GM18499 (cell line): ENCODE data around the gene ITGA7.

ENCODE experiments used
- ATAC-seq: cut with Tn5 transposase; IDR thresholded peaks from one replicate; pipeline ENCODE4 v1.9.1; 2021; ENCODE audit warnings: moderate number of reproducible peaks; ENCODE audit not compliant: insufficient read depth, unreplicated experiment

ITGA7 gene

DNA sequence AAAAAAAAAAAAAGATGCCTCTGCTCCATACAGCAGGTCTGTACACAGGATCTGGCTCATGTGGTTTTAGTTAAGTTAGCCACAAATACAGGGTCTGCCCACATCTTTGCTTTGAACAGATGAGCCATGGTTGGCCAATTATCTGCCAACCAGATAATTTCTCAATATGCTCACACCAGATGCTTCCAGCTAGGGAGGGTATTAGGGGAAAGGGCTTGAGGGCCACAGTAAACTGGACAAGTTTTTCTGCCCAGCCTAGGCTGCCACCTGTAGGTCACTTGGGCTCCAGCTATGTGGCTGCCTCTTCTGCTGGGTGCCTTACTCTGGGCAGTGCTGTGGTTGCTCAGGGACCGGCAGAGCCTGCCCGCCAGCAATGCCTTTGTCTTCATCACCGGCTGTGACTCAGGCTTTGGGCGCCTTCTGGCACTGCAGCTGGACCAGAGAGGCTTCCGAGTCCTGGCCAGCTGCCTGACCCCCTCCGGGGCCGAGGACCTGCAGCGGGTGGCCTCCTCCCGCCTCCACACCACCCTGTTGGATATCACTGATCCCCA, 13.3 kb upstream of the ITGA7 start:
- ATAC-seq, result no peak

DNA sequence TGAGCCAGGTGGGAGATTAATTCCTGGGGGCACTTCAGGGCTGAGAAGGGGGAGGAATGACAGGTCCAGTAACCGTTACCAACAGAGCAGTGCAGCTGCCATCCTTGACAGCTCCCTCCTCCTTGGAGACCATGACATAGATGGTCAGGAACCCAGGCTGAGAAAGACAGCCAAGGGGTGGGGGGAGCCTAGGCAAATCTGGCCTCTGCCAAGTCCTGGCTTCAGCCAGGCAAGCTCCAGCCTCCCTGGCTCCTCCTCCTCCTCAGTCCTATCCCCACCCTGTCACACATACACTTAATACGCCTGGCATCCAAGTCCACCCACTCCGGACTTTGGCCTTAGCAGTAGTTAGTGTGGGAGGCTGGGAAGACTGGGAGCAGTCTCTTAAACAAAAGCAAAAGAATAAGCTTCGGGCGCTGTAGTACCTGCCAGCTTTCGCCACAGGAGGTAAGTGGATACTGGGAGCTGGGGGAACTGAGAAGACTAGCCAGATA, 12.4 kb upstream of the ITGA7 start, which contains the start of gene RDH5:
Gene RDH5, plus strand, starts transcription at position 323 of the 494 bp plus-strand sequence. CDS start 792 bp downstream, outside the sequence.
- no peak for ATAC-seq

DNA sequence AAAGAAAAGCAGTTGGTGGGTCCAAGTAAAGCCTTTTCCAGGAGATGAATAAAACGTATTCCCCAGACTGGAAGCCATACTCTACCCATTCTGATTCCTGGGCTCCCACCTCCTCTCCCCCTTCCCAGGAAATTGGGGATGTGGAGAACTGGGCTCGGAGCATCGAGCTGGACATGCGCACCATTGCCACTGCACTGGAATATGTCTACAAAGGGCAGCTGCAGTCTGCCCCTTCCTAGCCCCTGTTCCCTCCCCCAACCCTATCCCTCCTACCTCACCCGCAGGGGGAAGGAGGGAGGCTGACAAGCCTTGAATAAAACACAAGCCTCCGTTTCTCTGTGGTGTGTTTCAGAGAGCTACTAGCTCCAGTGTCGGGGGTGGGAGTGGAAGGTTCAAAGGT, 11.7 kb upstream of the ITGA7 start:
- no peak for ATAC-seq

DNA sequence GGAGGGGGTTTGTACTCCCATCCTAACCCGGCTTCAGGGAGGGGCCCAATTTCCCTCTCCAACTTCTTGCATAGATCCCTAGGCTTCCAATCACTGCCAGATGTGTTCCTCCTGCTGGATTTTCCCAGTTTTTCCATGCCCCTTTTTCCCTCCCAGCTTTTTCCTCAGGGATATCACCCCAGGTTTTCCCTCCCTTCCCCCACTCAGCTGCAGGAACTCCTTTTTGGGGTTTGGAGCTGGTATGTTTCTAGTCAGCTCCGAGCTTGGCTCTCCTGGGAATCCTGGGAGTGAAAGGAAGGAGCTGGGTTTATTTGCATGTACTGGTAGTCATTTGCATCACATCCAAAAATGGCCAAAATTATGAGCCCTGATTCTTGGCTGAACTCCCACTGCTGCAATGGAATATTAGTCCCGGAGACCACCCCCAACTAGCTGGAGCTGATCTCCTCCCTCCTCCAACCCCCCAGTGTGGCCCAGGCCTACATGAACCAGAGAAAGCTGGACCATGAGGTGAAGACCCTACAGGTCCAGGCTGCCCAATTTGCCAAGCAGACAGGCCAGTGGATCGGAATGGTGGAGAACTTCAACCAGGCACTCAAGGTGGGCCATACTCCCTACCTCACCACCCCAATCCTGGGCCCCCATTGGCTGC, 11.0 kb upstream of the ITGA7 start:
- no peak for ATAC-seq

DNA sequence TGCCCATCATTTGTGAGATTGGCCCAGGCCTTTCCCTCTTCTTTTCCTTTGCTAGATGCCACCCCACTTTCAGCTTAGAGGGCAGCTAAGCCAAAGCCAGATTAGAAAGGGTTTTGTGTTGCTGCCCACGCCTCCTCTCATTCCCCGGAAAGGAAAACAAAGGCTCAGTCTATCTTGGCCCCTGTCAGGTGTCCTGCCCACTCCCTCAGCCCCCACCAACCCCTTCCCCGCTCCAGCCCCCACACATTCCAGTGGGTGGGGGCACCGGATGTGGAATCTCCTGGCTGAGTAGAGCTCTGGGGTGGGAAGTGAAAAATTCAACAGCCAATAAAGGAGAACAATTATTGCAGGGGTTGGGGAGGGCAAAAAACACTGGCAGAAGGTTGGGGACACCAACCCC, 10.3 kb upstream of the ITGA7 start:
- ATAC-seq, result no peak

DNA sequence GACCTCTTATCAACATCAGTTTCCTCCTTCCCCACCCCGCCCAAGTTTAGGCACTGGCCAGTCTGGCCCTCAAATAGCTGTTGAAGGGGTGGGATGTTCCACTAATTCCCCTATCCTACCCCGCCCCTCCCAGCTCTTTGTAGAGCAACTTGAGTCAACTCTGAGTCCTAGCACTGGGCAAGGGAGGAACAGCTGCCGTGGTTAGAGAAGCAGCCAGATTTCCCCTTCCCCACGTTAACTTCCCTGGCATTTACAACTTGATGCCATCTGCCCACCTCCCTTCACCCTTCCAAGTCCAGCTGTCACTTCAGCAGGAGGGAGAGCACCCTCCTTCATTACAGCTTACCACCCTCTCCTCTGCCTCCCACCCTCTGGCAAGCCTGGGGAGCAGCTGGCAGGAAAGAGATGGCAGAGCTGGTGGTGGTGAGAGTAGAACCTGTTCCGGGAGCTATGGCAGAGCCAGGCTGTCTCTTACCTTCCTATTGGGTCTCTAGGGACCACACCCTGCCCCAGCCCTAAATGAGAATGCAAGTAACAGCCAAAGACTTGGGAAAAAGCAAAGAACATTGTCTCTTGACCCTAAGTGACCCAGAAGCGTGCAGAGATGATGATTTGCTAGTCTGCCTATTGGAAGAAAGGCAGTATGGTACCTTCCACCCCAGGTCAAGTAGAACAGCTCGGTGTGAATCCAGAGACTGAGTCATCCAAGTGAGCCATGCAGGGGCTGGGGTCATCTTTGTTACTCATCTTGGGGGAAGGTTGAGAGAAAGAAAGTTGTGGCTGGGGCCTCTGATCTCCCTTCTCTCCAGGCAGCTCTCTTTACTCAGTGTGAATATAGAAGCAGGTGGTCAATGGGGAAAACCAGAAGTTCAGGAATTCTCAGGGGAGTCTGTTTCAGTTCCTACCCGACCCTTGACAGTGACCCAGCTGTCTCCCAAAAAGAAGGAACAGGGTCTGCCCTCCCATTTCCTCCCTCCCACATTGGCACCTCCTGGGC, 9.6 kb upstream of the ITGA7 start:
- no peak for ATAC-seq

DNA sequence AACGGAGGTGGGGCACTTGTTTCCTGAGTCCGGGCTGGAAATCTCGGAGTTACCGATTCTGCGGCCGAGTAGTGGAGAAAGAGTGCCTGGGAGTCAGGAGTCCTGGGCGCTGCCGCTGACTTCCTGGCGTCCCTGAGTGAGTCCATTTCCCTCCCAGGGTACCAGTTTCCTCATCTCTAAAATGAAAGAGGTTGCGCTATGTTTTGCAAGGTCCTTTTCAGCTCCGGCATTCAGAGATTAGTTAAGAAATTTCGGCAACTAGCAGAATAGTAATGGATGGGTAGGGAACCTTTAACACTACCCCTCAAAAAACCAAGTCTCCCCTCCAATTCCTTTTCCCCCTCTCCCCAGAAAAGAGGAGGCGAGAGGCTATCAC, 8.9 kb upstream of the ITGA7 start:
- ATAC-seq, result peak; percentile 12

DNA sequence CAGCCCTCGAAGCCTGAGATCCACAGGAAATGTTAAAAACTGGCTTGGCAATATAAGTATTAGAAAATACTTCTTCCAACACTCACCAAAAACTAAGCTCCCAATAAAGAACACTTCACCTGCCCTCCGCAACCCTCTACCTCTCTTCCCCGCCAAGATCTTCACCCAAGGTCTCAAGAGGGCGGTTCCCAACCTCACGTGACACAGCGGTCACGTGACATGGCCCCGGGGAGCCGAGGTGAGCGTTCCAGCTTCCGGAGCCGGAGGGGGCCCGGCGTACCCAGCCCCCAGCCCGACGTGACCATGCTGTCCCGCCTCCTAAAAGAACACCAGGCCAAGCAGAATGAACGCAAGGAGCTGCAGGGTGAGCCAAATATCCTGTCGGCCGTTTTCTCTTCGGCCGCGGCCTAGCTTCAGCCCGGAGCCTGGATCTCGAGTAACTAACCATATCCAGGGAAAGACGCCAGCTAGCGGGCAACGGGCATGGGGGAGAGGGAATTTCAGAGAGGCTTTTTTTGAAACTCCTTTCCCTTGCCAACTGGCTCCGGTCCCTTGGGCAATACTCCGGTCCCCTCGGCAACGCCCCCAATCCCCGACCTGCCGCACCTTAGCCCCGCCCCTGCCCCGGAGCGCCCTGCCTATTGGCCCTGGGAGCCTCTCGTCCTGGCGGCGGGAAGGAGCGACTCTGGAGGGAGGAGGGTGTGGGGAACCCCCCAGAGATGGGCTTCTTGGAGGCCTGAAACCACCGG, 8.3 kb upstream of the ITGA7 start, which contains the start of gene BLOC1S1:
Gene BLOC1S1, plus strand, starts transcription at position 214 of the 749 bp plus-strand sequence. Its CDS starts 6 bp downstream, at position 220.
- peak; percentile 50 for ATAC-seq

DNA sequence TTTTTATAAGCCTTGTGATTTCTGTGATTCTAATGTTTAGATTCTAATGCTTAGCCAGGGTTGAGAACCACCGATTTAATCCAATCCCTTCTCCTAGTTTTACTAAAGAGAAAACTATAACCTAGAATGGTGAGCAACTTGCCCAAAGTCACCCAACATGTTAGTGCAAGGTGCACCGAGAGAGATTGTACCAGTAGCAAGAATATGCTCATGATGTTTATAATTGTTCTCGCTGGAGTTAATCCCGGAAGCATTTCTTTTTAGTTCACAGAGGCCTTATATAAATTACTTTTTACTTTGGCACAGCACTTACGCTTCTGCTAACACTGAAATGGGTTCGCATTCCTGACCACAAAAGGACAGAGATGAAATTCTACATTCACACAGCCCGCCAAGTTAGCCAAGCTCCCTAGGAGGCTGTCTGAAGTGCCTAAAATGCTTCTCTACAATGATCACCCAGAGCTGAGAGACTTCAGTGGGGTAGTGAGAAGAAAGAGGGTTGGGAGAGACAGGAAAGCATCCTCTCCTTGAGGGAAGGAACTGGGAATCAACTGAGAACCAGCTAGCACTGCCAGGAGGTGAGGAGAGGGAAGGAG, 7.6 kb upstream of the ITGA7 start:
- no peak for ATAC-seq

DNA sequence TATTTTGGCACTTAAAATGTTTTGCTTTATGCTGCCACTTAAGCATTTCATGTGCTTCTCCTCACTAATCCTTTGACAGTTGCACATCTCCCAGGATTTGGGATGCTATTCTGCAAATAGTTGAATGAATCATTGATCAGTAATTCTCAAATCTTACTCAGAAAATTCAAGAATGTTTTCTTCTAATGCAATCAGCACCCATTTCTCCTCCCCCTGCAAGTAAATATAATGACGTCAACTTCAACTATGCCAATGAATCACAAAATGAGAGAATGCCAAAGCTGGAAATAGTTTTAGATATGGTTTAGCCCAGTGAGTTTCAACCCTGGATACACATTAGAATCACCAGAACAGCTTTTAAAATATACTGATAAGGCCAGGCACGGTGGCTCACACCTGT, 6.0 kb upstream of the ITGA7 start:
- ATAC-seq, result no peak

DNA sequence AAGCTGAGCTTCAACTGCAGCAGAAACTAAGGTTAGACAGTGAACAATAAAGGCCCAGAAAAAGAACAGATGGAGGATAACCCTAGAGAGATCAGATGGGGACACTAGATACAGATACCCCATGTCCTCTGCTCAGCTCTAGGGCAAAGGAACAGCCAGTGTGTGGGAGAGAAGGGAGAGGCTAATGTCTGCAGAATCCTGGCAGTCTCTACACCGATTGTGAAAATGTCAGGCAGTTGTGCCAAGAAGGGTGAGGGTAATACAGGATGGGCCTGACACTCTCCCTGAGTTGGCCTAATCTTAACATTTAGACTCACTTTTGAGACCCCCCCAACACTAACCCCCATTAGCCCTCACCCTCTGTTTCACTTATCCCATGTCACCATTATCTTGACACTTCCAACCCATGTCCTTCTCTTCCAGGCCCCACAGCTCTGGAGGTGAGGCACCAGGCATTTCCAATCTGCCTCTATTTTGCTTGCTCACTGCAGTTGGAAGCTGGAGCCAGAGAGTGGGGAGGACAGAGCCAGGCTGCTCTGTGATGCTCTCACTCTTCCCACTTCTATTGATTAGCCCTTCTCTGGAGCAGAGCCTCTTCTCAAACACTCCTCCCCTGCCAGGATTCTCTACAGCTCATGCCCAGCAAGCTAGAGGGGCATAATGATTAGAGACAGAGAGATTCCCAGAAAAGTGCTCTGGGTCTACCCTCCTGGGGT, 5.2 kb upstream of the ITGA7 start:
- ATAC-seq, result no peak

DNA sequence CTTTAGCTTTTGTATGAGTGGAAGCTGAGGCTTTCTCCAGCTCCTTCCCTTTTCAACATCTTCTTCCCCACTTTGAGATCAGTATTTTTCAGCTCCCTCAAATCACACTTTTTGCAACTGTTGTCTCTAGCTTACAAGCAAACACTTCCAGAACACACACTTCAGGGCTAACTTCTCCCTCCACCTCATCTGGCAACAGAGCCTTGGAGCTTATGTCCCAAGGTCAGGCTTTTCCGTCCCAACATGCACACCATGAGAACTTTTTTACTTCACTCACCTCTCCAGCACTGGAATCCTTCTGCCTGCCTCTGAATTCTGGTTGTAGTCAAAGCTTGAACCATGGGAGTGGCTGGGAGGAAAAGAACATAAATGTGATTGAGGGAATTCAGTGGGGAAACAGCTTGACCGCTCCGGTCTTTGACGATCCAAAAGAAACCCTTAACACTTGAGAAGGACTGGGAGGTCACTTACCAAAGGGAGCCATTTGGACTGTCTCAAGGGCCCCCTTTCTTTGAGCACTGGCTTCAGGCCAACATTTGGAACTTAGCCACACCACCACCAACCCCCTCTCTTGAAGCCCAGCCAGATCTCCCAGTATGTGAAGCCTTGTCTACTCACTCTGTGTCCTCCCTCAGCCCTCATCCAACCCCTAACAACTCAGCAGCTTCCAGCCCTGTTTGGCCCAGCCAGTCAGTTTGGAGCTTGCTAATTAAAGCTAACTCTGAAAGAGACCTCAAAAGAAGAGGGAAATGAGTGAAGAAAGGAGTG, 4.3 kb upstream of the ITGA7 start:
- ATAC-seq, result no peak

DNA sequence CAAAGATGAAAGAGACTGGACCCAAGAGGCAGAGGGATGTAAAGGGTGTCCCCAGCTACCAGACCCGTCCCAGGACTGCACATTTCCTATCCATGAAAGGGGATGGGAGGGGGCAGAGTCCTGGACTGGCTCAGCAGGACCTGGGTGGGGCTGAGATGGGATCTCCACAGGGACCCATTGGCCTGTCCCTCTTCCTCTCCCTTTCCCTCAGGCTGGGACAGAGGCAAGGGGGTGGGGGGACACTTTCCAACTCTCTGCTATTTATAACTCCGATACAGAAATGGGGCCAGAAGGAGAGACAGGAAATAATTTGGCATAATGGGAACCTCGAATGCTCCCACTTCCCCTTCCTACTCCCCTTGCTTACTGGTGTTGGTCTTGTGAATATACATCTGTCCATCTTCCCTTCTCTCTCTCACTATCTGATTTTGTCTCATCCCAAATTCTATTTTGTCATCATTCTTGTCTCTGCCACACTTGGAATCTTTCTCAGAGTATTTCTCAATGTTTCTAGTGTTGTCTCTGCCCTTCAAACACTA, 1.1 kb upstream of the ITGA7 start:
- no peak for ATAC-seq

DNA sequence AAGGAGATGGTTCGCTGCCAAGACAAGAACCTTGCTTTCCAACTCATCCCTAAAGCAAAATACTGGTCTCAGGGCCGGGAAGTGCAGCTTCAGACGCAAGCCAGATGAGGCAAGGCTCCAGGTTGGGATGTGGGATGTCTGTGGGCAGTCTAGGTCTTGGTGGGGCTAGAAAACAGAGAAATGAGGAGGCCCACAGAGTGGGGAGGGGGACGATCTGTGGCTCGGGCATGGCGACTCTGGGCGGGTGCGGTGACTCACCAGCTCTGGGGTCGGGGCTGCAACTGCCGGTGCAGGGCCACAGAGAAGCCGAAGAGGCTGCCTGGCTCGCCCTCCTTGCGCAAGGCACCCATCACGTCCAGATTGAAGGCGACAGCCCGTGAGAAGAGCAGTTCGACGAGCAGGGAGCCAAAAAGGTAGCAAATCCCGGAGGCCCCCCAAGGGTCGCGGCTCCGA, 459 bp downstream of the ITGA7 start:
- ATAC-seq, result no peak

DNA sequence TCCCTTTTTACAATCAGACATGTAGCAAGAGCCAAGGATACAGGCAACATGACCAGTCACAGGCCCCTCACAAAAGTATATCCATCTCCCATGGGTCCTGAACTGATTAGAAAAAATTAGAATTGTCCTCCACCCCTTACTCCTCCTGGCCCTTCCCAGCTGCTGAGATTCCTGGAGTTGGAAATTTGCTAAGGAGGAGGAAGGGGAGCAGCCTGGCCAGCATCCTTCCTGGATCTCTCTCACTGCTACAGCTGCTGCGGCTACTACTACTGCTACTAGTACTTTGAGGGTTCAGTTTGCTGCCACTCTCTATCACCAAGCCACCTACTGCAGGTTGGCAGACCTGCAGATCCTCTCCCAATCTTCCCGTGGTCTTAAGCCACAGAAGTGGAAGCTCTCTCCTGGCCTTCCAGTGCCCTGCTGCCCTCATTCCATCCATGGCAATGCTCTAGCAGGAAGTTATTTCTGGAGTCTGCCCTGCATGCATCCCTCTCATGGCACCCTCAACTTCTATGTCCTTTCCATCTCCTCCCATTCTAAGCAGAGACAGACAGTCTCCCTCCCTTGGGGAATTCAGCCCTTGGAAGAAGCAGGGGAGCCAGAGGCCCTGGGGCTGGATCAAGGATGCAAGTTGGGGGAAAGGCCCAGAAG, 1.0 kb downstream of the ITGA7 start:
- ATAC-seq, result no peak

DNA sequence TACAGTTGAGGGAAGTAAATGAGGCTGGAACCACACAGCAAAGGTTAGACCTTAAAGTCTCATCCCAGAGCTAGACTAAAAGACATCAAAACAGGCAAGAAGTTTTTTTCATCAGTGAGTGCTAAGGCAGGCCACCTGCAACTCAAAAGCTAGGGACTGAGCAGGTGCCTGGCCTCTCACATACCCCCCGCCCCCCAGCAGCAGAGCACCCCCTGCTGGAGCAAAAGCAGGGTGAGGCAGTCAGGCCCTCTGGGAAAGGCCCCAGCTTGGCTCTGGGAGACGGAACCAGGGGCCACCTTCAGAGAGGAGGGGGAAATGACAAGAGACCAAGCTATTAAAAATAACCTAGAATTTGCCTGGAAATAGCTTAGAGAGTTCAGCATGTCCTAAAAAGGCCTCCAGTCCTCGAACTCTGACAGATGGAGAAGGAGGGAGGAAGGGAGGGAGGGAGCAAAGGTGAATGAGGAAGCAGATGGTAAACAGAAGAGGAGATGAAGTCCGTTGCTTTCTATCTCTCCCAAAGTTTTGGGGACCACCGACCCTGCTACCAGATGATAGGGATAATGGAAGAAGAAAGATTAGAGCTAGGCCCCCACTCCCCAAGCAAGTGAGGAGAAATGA, 1.8 kb downstream of the ITGA7 start:
- ATAC-seq, result no peak
